Peyer's patch (tissue), 4 donors: Measurements from ENCODE around the gene KRT16.

Experiments used
- POLR2A ChIP-seq, 2 donors: fragments of 450-650 bp; IDR thresholded peaks; one replicate each; pipeline ENCODE4 v1.5.1; 2017; ENCODE audit warnings: antibody characterized with exemption in 2 of 2, mild to moderate bottlenecking in 2 of 2, moderate library complexity in 2 of 2
- TF ChIP-seq, protein P1 (sequence below), 6 experiments: fragments of 450-650 bp in 4 of 6; fragments of 200-600 bp in 2 of 6; sonication (generic) in 1 of 6; IDR thresholded peaks; one replicate each; pipeline ENCODE4 v1.5.1; 2017 to 2019; ENCODE audit warnings: antibody characterized with exemption in 6 of 6, mild to moderate bottlenecking in 3 of 6, moderate library complexity in 1 of 6

DNA sequence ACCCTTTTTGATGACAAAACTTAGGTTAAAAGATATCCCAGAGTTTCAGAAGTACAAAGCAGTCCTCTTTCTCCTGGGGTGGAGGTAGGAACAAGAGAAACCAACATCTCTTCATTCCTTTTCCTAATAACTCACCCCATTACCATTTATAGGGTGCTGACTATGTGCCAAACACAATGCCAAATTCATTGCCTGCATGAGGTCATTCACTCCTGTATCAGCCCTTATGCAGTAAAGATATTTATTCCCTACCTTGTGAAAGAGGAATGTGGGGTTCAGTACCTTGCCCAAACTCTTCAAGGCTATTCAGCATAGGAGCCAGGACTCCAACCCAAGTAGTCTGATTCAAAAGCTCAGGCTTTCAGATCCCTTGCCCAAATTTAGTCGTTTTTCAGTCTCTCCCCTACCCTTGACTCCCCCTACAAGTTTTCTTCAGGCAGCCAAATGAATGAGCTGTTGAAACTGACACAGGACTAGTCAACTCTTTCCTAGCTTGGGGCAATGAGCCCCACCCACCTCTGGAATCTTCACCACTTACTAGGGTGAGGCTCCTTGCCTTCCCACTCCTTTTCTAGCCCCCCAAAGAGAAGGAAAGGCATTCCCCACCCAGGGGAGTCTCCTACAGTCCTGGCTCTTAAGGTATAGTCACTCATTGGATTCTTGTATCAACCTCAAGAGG, 31.7 kb downstream of the KRT16 start:
- TF ChIP-seq, protein P1, sequence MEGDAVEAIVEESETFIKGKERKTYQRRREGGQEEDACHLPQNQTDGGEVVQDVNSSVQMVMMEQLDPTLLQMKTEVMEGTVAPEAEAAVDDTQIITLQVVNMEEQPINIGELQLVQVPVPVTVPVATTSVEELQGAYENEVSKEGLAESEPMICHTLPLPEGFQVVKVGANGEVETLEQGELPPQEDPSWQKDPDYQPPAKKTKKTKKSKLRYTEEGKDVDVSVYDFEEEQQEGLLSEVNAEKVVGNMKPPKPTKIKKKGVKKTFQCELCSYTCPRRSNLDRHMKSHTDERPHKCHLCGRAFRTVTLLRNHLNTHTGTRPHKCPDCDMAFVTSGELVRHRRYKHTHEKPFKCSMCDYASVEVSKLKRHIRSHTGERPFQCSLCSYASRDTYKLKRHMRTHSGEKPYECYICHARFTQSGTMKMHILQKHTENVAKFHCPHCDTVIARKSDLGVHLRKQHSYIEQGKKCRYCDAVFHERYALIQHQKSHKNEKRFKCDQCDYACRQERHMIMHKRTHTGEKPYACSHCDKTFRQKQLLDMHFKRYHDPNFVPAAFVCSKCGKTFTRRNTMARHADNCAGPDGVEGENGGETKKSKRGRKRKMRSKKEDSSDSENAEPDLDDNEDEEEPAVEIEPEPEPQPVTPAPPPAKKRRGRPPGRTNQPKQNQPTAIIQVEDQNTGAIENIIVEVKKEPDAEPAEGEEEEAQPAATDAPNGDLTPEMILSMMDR (IDR thresholded peaks at IDR 0.05): no peak
- no peak for TF ChIP-seq POLR2A (IDR thresholded peaks at IDR 0.05)
